ENCODE measurements around the gene TBC1D30. TPM values are rescaled to one million over a fixed set of nuclear protein-coding genes. Genes with fewer than 3 reads are reported as not detected.

TBC1D30 gene
- total and polyA plus RNA-seq, 9 of the 15 experiments (the other 6 are each of a cell fraction or from before 2014, with no cell fraction given), result 0.07 to 0.55 (median 0.20) TPM; not detected in 1

DNA sequence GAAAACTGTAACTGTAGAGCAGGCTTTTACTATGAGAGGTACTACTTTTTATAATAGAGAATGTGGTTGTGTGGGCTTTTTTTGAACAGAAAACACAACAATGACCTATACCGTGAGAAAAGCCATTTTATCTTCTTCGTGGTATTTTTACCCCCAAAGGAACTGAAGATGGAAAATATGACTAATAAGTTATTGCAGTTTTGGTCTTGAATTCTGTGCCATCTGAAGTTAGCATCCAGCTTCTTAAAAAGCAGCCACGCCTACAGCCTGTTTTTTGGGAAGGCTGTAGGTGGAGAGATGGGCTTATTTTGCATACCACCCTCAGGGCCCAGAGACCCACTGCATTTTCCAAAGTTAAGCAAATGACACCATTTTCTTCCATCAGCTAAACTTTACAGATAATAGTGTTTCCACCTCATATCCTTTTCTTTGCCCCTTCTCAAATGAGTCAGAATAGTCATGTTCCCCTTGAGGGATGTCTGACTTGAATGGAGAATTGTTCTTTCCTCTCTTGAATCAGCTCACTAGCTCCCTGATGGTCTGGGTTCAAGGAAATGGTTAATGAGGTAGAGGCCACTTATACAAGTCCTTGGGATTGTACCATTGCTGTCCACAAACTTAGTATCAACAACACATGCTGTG is 53.0 kb downstream of the TBC1D30 start:
- 2% methylated on average over 3 of the region's 3 CpGs for WGBS (ENCODE audit: insufficient coverage, low coverage, missing lambda C conversion rate)
- no peak overlapping the region for H3K4me3 ChIP-seq
- H3K27me3 ChIP-seq (ENCODE audit: control insufficient read depth in 2 of 2, insufficient read depth in 2 of 2, low read length in 2 of 2), result peaks cover 0 to 28% of the 10 kb centered on the region in 2 experiments; a peak in 3 of 5 replicates
- CTCF ChIA-PET (ENCODE audit: low intra/inter-chr PET ratio), result no interaction called here
- no TSS peak for BruUV-seq (replicated peaks)
- no peak for FAIRE-seq
- POLR2A ChIA-PET, result no interaction called here
- intact Hi-C loops (cut with micrococcal nuclease), result no loop called here
- in situ Hi-C loops (cut with MboI), result loop anchor here (25.0 kb wide), 2 partner anchors 1110 to 1535 kb away; no protein-coding TSS in a partner anchor
- H3K79me2 ChIP-seq (ENCODE audit: control insufficient read depth, insufficient read depth, low read length), result no peaks in the 10 kb centered on the region
- no peak overlapping the region for H3K4me2 ChIP-seq (ENCODE audit: insufficient read depth, low read length)
- H3K36me3 ChIP-seq (ENCODE audit: control insufficient read depth, insufficient read depth, low read length), result no peaks in the 10 kb centered on the region
- no peak for DNase-seq (ENCODE audit: extremely low read depth in 1 of 4, low spot score in 3 of 4)
- H3K9ac ChIP-seq (ENCODE audit: insufficient read depth in 1 of 2, low read depth in 2 of 2, low read length in 2 of 2), result no peak overlapping the region
- ATAC-seq, result no peak
- no peak overlapping the region for H3K27ac ChIP-seq (ENCODE audit: extremely low read depth, low read depth, low read length)
- no peaks in the 10 kb centered on the region for H3K4me1 ChIP-seq (replicated peaks in 1 of 2; ENCODE audit: control insufficient read depth in 2 of 2, insufficient read depth in 2 of 2, low read length in 2 of 2)
- H2AFZ ChIP-seq (ENCODE audit: low read depth, low read length), result no peak overlapping the region
- H3K9me1 ChIP-seq (ENCODE audit: control insufficient read depth, insufficient read depth, low read length), result no peaks in the 10 kb centered on the region
- no peaks in the 10 kb centered on the region for H3K9me3 ChIP-seq (replicated peaks; ENCODE audit: control insufficient read depth, insufficient read depth, low read depth, low read length)
- no peaks in the 10 kb centered on the region for H4K20me1 ChIP-seq (replicated peaks; ENCODE audit: control insufficient read depth, insufficient read depth, low read length)
- TF ChIP-seq, protein P1, sequence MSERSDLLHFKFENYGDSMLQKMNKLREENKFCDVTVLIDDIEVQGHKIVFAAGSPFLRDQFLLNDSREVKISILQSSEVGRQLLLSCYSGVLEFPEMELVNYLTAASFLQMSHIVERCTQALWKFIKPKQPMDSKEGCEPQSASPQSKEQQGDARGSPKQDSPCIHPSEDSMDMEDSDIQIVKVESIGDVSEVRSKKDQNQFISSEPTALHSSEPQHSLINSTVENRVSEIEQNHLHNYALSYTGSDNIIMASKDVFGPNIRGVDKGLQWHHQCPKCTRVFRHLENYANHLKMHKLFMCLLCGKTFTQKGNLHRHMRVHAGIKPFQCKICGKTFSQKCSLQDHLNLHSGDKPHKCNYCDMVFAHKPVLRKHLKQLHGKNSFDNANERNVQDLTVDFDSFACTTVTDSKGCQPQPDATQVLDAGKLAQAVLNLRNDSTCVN (CRISPR knock-in tag; IDR thresholded peaks at IDR 0.05), result no peak
- TF ChIP-seq PYGO2 (tag; IDR thresholded peaks at IDR 0.05) (no peak), MGA (IDR thresholded peaks at IDR 0.05) (no peak), KLF16 (IDR thresholded peaks at IDR 0.05) (no peak), FOXA3 (CRISPR knock-in tag; conservative IDR thresholded peaks at IDR 0.05 in 1 of 2, IDR thresholded peaks at IDR 0.05 in 1 of 2) (no peak)
